CD4-positive, CD25-positive, alpha-beta regulatory T cell (primary cell): ENCODE results near the gene PPIL6. TPM values are rescaled to one million over a fixed set of nuclear protein-coding genes. Genes with fewer than 3 reads are reported as not detected.

Source experiments
- ATAC-seq, 2 donors: fragments of 150-1000 bp; cut with Tn5 transposase; one replicate each; pipeline ENCODE4 v1.10.0; 2021; ENCODE audit warnings: low read depth in 2 of 2, moderate number of reproducible peaks in 2 of 2, moderate library complexity in 1 of 2
- DNase-seq, 3 donors: peaks; one replicate each; pipeline versions ENCODE4 v3.0.0 to v3.0.0-alpha.2; 2012 to 2022; ENCODE audit warnings: mixed read lengths in 1 of 3
- H3K27ac ChIP-seq: one replicate; pipeline ENCODE4 v1.7.0; 2013; ENCODE audit warnings: mild to moderate bottlenecking, low read length; ENCODE audit not compliant: insufficient read depth, poor library complexity, severe bottlenecking
- H3K27me3 ChIP-seq: one replicate; pipeline ENCODE4 v1.7.0; 2013; ENCODE audit warnings: low read length; ENCODE audit not compliant: control insufficient read depth, insufficient read depth
- H3K36me3 ChIP-seq: one replicate; pipeline ENCODE4 v1.7.0; 2013; ENCODE audit warnings: mild to moderate bottlenecking, low read length, moderate library complexity; ENCODE audit not compliant: control insufficient read depth, insufficient read depth
- H3K4me1 ChIP-seq: 2 replicates; pipeline ENCODE4 v1.7.0; 2013; ENCODE audit warnings: mild to moderate bottlenecking, low read length; ENCODE audit not compliant: insufficient read depth, control insufficient read depth, poor library complexity, severe bottlenecking
- H3K4me3 ChIP-seq: one replicate; pipeline ENCODE4 v1.7.0; 2013; ENCODE audit warnings: low read depth, mild to moderate bottlenecking, low read length, moderate library complexity
- H3K9me3 ChIP-seq, 2 experiments: 1 replicate in 1 of 2; 2 replicates in 1 of 2; pipeline ENCODE4 v1.7.0; 2013; ENCODE audit warnings: low read length in 2 of 2, mild to moderate bottlenecking in 1 of 2, moderate library complexity in 1 of 2; ENCODE audit not compliant: control insufficient read depth in 2 of 2
- H3K27ac Mint-ChIP-seq, 3 donors: one replicate each; pipeline ENCODE4 v1.8.0; 2020 to 2022; ENCODE audit warnings: mild to moderate bottlenecking in 3 of 3, mixed read lengths in 3 of 3, moderate library complexity in 2 of 3
- H3K27me3 Mint-ChIP-seq: one replicate; pipeline ENCODE4 v1.8.0; 2022; ENCODE audit warnings: mild to moderate bottlenecking, mixed read lengths
- H3K36me3 Mint-ChIP-seq: one replicate; pipeline ENCODE4 v1.8.0; 2020; ENCODE audit warnings: mixed read lengths
- H3K4me1 Mint-ChIP-seq, 4 donors: one replicate each; pipeline ENCODE4 v1.8.0; 2020 to 2022; ENCODE audit warnings: mixed read lengths in 4 of 4, mild to moderate bottlenecking in 1 of 4
- H3K4me3 Mint-ChIP-seq, 4 donors: one replicate each; pipeline ENCODE4 v1.8.0; 2020 to 2022; ENCODE audit warnings: mild to moderate bottlenecking in 4 of 4, mixed read lengths in 4 of 4, moderate library complexity in 3 of 4
- H3K9me3 Mint-ChIP-seq, 7 donors: one replicate each; pipeline ENCODE4 v1.8.0; 2020 to 2022; ENCODE audit warnings: mixed read lengths in 7 of 7, mild to moderate bottlenecking in 3 of 7, moderate library complexity in 2 of 7
- polyA plus RNA-seq, 4 donors: library from polyadenylated mRNA; unstranded; fragments of 300-500 nt; fragmentation: Illumina TruSeq; gene quantifications; one replicate each; pipeline ENCODE4 v1.2.3, GENCODE V29; 2021
- total RNA-seq: library from RNA; stranded (reverse); gene quantifications from one replicate; pipeline ENCODE4 v1.2.3, GENCODE V29; 2022

Gene PPIL6
- total RNA-seq (0.91 TPM), polyA plus RNA-seq (under 1 TPM; 0.24 to 0.72 (median 0.39) TPM)

DNA sequence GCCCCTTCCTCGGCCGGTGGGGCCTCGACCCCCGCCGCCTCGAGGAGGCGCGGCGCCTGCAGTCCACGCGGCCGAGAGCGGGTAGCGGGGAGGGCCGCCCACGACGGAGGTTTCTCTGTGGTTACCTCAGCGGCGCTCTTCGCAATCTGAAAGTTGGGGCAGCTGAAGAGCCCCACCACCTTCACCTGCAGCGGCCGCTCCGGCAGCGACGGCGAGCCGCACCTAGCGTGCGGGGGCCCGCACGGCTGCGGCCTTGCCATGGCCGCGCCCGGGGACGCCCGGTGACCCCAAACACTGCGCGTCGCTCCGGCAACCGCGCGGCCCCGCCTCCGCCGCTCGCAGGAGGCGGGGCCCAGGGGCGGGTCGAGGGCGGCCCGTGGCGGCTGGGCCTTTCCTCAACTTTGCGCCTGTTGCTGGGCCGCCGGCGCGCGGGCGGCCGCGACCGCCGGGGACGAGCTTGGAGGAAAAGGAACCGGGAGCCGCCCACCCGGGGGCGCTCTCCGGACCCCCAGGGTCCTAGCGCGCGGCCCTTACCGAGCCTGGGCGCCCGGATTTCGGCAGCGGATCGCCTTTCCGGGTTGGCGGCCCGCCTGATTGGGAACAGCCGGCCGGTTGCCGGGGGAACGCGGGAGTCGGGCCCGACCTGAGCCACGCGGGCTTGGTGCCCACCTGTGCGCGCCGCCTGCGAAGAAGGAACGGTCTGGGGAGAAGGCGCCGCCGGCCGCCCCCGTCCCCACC lies at the start of gene PPIL6, which contains the start of gene SMPD2:
Gene PPIL6 (minus strand): TSS at position 298 of the 738 bp plus-strand sequence. CDS start 38 bp downstream, at position 260.
Gene SMPD2 (plus strand): TSS at position 394 of the 738 bp plus-strand sequence. CDS start 398 bp downstream, outside the sequence.
- peak within 1 kb of the TSS; percentile 71 for H3K4me3 ChIP-seq
- peaks cover 3% of the 10 kb centered on the region for H3K36me3 Mint-ChIP-seq
- no peaks in the 10 kb centered on the region for H3K9me3 ChIP-seq
- H3K36me3 ChIP-seq: peaks cover 22% of the 10 kb centered on the region
- peaks cover 0 to 40% (median 25%) of the 10 kb centered on the region in 4 donors for H3K4me1 Mint-ChIP-seq
- peaks cover 10% of the 10 kb centered on the region for H3K27me3 Mint-ChIP-seq
- H3K27me3 ChIP-seq: no peaks in the 10 kb centered on the region
- H3K27ac ChIP-seq: peak within 1 kb of the TSS; percentile 89
- H3K27ac Mint-ChIP-seq: peak within 1 kb of the TSS; percentile 88 to 96 (median 93)
- H3K9me3 Mint-ChIP-seq: peaks cover 0 to 3% (median 0%) of the 10 kb centered on the region in 7 donors
- peak within 1 kb of the TSS; percentile 89 to 95 (median 92) for H3K4me3 Mint-ChIP-seq
- peak; percentile 86 to 87 for ATAC-seq
- peak; percentile 75 to 78 (median 76) for DNase-seq
- peaks cover 26% of the 10 kb centered on the region for H3K4me1 ChIP-seq

GRCh38 chr6:109488001-109488400 lies 47.6 kb upstream of the PPIL6 start:
- Histone ChIP-seq H3K4me1 (peaks cover 15% of the 10 kb centered on the region), H3K27me3 (no peaks in the 10 kb centered on the region), H3K9me3 (no peaks in the 10 kb centered on the region), H3K27ac (no peak overlapping the region), H3K4me3 (no peak overlapping the region), H3K36me3 (no peaks in the 10 kb centered on the region)
- Mint-ChIP-seq H3K9me3 (peaks cover 0 to 2% (median 0%) of the 10 kb centered on the region in 7 donors), H3K27ac (no peak overlapping the region), H3K4me3 (peak overlapping the region in 2 of 4 donors; percentile 0 to 59), H3K36me3 (no peaks in the 10 kb centered on the region), H3K4me1 (peaks cover 15 to 25% (median 19%) of the 10 kb centered on the region in 4 donors), H3K27me3 (no peaks in the 10 kb centered on the region)
- ATAC-seq (no peak), DNase-seq (no peak)

DNA sequence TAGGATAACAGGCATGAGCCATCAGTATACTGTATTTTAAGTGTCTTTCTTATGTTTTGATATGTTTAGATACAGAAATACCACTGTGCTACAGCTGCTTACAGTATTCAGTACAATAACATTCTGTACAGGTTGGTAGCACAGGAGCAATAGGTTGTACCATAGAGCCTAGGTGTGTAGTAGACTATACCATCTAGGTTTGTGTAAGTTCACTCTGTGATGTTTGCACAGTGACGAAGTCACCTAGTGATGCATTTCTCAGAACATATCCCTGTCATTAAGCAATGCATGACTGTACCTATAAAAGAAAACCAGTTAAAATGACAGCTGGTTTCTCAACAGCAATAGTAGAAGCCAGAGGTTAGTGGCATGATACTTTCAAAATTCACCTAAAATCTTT lies 45.6 kb upstream of the PPIL6 start:
- DNase-seq (no peak), ATAC-seq (no peak)
- peaks cover 0 to 2% (median 0%) of the 10 kb centered on the region in 7 donors for H3K9me3 Mint-ChIP-seq
- no peaks in the 10 kb centered on the region for H3K9me3 ChIP-seq
- peak overlapping the region in 2 of 4 donors; percentile 36 to 84 for H3K4me3 Mint-ChIP-seq
- H3K4me1 ChIP-seq: peaks cover 21% of the 10 kb centered on the region
- no peak overlapping the region for H3K27ac ChIP-seq
- no peaks in the 10 kb centered on the region for H3K36me3 ChIP-seq
- H3K4me1 Mint-ChIP-seq: peaks cover 16 to 24% (median 20%) of the 10 kb centered on the region in 4 donors
- H3K4me3 ChIP-seq: no peak overlapping the region
- H3K36me3 Mint-ChIP-seq: peaks cover 9% of the 10 kb centered on the region
- peaks cover 7% of the 10 kb centered on the region for H3K27me3 Mint-ChIP-seq
- no peak overlapping the region for H3K27ac Mint-ChIP-seq
- H3K27me3 ChIP-seq: no peaks in the 10 kb centered on the region

- Histone ChIP-seq H3K27ac (no peak overlapping the region), H3K9me3 (no peaks in the 10 kb centered on the region), H3K4me3 (no peak overlapping the region), H3K27me3 (no peaks in the 10 kb centered on the region), H3K36me3 (peaks cover 2% of the 10 kb centered on the region), H3K4me1 (peaks cover 22% of the 10 kb centered on the region)
- Mint-ChIP-seq H3K4me1 (peaks cover 18 to 26% (median 21%) of the 10 kb centered on the region in 4 donors), H3K27me3 (peaks cover 7% of the 10 kb centered on the region), H3K27ac (peak overlapping the region in 2 of 3 donors; percentile 9 to 93), H3K36me3 (peaks cover 13% of the 10 kb centered on the region), H3K4me3 (peak overlapping the region in 2 of 4 donors; percentile 84 to 93), H3K9me3 (peaks cover 0 to 2% (median 0%) of the 10 kb centered on the region in 7 donors)
- DNase-seq (no peak), ATAC-seq (no peak)
Observed at GRCh38 chr6:109485266-109485935, 45.0 kb upstream of the PPIL6 start.

DNA sequence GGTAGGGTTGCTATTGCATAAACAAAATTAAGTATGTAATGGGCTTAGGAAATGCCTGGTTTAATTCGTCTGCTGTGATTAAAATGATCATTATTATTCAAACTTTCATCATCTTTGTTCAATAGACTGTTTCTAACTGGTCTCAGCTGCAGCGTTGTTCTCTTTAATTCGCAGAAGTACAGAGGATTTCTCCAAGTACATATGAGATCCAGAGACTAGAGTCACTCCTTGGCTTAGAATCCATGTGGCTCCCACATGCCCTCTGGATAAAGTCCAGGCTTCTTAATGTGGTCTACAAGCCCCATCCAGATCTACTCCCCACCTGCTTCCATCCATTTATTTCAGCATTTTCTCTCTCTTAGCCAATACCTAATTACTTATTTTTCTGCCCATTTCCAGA lies 43.7 kb upstream of the PPIL6 start:
- no peak for ATAC-seq
- DNase-seq: no peak
- Mint-ChIP-seq H3K4me1 (peaks cover 22 to 35% (median 26%) of the 10 kb centered on the region in 4 donors), H3K27me3 (peaks cover 7% of the 10 kb centered on the region), H3K4me3 (peak overlapping the region; percentile 79 to 93 (median 82)), H3K36me3 (peaks cover 20% of the 10 kb centered on the region), H3K9me3 (peaks cover 0 to 2% (median 0%) of the 10 kb centered on the region in 7 donors), H3K27ac (peak overlapping the region; percentile 81 to 93 (median 93))
- Histone ChIP-seq H3K4me3 (peak overlapping the region; percentile 75), H3K27me3 (no peaks in the 10 kb centered on the region), H3K27ac (peak overlapping the region; percentile 86), H3K4me1 (peaks cover 35% of the 10 kb centered on the region), H3K9me3 (no peaks in the 10 kb centered on the region), H3K36me3 (peaks cover 3% of the 10 kb centered on the region)

DNA sequence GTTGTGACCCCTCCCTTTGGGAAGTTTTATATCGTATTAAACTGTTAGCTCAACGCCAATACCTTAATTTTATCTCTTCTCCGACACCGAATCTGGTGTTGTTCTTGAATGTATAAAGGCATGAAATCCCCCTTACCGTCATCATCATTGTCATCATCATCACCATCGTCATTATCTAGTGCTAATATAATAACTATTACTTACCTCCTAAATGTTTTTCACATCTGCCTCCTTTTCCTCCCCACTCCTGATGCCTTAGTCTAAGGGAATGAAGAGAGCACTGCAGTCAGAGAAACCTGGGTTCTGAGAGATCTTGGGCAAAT lies 43.3 kb upstream of the PPIL6 start:
- ATAC-seq (peak in 1 of 2 donors; percentile 1), DNase-seq (no peak)
- Mint-ChIP-seq H3K4me3 (peak overlapping the region; percentile 78 to 93 (median 82)), H3K27me3 (peaks cover 7% of the 10 kb centered on the region), H3K36me3 (peaks cover 24% of the 10 kb centered on the region), H3K9me3 (peaks cover 0 to 2% (median 0%) of the 10 kb centered on the region in 7 donors), H3K4me1 (peaks cover 26 to 39% (median 31%) of the 10 kb centered on the region in 4 donors), H3K27ac (peak overlapping the region; percentile 81 to 93 (median 93))
- Histone ChIP-seq H3K27ac (peak overlapping the region; percentile 86), H3K27me3 (no peaks in the 10 kb centered on the region), H3K9me3 (no peaks in the 10 kb centered on the region), H3K36me3 (peaks cover 3% of the 10 kb centered on the region), H3K4me1 (peaks cover 39% of the 10 kb centered on the region), H3K4me3 (peak overlapping the region; percentile 75)

DNA sequence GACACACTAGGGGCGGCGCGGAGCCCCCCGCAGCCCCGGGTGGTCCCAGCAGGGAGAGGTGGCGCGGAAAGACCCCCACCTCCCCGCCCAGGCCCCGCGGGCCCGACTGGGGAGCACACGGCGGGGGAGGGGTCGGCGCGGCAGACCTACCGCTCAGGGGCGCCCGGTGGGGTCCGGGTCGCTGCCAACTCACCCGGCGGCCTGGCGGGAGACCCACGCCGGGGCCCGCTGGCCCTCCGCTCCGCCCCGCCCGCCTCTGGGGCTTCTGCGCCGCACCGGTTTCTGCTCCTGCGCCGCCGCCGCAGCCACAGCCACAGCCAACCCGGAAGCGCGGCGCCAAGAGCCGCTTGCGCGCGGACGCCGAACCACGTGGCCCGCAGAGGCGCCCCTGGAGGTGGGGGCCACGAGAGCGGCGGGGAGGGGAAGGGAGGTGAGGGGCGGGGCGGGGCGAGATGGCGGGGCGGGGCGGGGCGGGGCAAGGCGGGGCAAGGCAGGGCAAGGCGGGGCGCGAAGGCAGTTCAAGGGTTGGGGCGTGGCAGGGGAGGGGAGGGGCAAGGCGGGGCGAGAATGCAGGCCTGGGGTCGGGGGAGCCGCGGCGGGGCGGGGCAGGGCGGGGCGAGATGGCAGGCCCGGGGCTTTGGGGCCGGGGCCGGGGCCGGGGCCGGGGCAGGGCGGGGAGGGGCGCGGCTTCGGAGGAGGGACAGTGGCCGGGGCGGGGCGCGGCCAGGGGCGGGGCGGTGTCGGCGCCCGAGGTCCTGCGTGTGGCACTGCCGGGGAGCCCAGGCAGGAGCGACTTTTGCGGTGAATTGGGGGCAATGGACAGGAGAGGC lies 42.7 kb upstream of the PPIL6 start, which contains the start of gene ZBTB24:
Gene ZBTB24 (minus strand): TSS at position 315 of the 830 bp plus-strand sequence. CDS start 1,193 bp downstream, outside the sequence.
- peak within 1 kb of the TSS; percentile 94 to 99 (median 97) for H3K4me3 Mint-ChIP-seq
- H3K36me3 ChIP-seq: peaks cover 3% of the 10 kb centered on the region
- peaks cover 7% of the 10 kb centered on the region for H3K27me3 Mint-ChIP-seq
- H3K9me3 Mint-ChIP-seq: peaks cover 0 to 2% (median 0%) of the 10 kb centered on the region in 7 donors
- peaks cover 31 to 45% (median 36%) of the 10 kb centered on the region in 4 donors for H3K4me1 Mint-ChIP-seq
- peak within 1 kb of the TSS; percentile 99 for H3K4me3 ChIP-seq
- H3K27me3 ChIP-seq: no peaks in the 10 kb centered on the region
- H3K4me1 ChIP-seq: peaks cover 45% of the 10 kb centered on the region
- ATAC-seq (peak; percentile 87 to 89), DNase-seq (peak; percentile 88 to 93 (median 91))
- peak within 1 kb of the TSS; percentile 90 to 95 (median 93) for H3K27ac Mint-ChIP-seq
- H3K9me3 ChIP-seq: no peaks in the 10 kb centered on the region
- H3K36me3 Mint-ChIP-seq: peaks cover 29% of the 10 kb centered on the region
- H3K27ac ChIP-seq: peak within 1 kb of the TSS; percentile 86
